Progenitor cell of endocrine pancreas (in vitro differentiated cells): Measurements from ENCODE around the gene RPS10. TPM values are rescaled to one million over a fixed set of nuclear protein-coding genes. Genes with fewer than 3 reads are reported as not detected.
A peak's percentile ranks its signal among the peaks of the same experiment; 100 is the strongest.
"Not testable (repeated sequence)": the region's sequence is repeated elsewhere in the genome, so short reads cannot be mapped to it uniquely, and the experiment has no call there.

Experiments
- DNase-seq: peaks from one replicate; pipeline ENCODE4 v3.0.0; 2021; ENCODE audit warnings: low spot score; ENCODE audit not compliant: unreplicated experiment
- H3K27ac Mint-ChIP-seq: 2 replicates; pipeline ENCODE4 v1.8.0; 2021; ENCODE audit warnings: mild to moderate bottlenecking, moderate library complexity, mixed read lengths
- H3K27me3 Mint-ChIP-seq: 2 replicates; pipeline ENCODE4 v1.8.0; 2021; ENCODE audit warnings: mixed read lengths
- H3K36me3 Mint-ChIP-seq: 2 replicates; pipeline ENCODE4 v1.8.0; 2022; ENCODE audit warnings: mixed read lengths; ENCODE audit not compliant: insufficient read depth
- H3K4me1 Mint-ChIP-seq: 2 replicates; pipeline ENCODE4 v1.8.0; 2021; ENCODE audit warnings: low read depth, mixed read lengths
- H3K4me3 Mint-ChIP-seq: 2 replicates; pipeline ENCODE4 v1.8.0; 2021; ENCODE audit warnings: low read depth, mild to moderate bottlenecking, moderate library complexity, mixed read lengths
- H3K9me3 Mint-ChIP-seq: 2 replicates; pipeline ENCODE4 v1.8.0; 2021; ENCODE audit warnings: low read depth, mixed read lengths
- CTCF ChIP-seq: fragments of 200-600 bp; sonication (generic); IDR thresholded peaks from one replicate; pipeline ENCODE4 v1.5.0; 2021; ENCODE audit warnings: antibody characterized with exemption, mild to moderate bottlenecking; ENCODE audit not compliant: unreplicated experiment
- total RNA-seq: library from RNA; stranded (reverse); gene quantifications from 2 replicates; pipeline ENCODE4 v1.2.1, GENCODE V29; 2021

RPS10 gene
- total RNA-seq, 1 donor from 2014 or later = 1,118 TPM

- Mint-ChIP-seq H3K4me1 (peaks cover 6% of the 10 kb centered on the region), H3K9me3 (no peaks in the 10 kb centered on the region), H3K27ac (no peak overlapping the region), H3K36me3 (peaks cover 13% of the 10 kb centered on the region), H3K27me3 (no peaks in the 10 kb centered on the region), H3K4me3 (no peak overlapping the region)
- no peak for DNase-seq
- no peak for TF ChIP-seq CTCF
Observed at GRCh38 chr6:34412643-34413214, 13.1 kb downstream of the RPS10 start.

GRCh38 chr6:34412016-34412415 is 13.9 kb downstream of the RPS10 start:
- H3K27ac Mint-ChIP-seq = peak overlapping the region; percentile 1
- H3K4me1 Mint-ChIP-seq = peaks cover 6% of the 10 kb centered on the region
- no peak for DNase-seq
- no peaks in the 10 kb centered on the region for H3K9me3 Mint-ChIP-seq
- no peaks in the 10 kb centered on the region for H3K27me3 Mint-ChIP-seq
- peaks cover 11% of the 10 kb centered on the region for H3K36me3 Mint-ChIP-seq
- H3K4me3 Mint-ChIP-seq = no peak overlapping the region
- TF ChIP-seq CTCF = no peak

- not testable (repeated sequence) for H3K9me3 Mint-ChIP-seq, H3K36me3 Mint-ChIP-seq, H3K4me1 Mint-ChIP-seq, H3K4me3 Mint-ChIP-seq, H3K27me3 Mint-ChIP-seq, H3K27ac Mint-ChIP-seq, DNase-seq
Observed at GRCh38 chr6:34407915-34408314, 18.0 kb downstream of the RPS10 start.

- DNase-seq = no peak
- peaks cover 5% of the 10 kb centered on the region for H3K4me1 Mint-ChIP-seq
- no peak for TF ChIP-seq CTCF
- H3K27me3 Mint-ChIP-seq = no peaks in the 10 kb centered on the region
- peaks cover 4% of the 10 kb centered on the region for H3K36me3 Mint-ChIP-seq
- no peak overlapping the region for H3K4me3 Mint-ChIP-seq
- peak overlapping the region; percentile 62 for H3K27ac Mint-ChIP-seq
- peaks cover 3% of the 10 kb centered on the region for H3K9me3 Mint-ChIP-seq
Observed at GRCh38 chr6:34396518-34396917, 29.4 kb downstream of the RPS10 start.

- Mint-ChIP-seq H3K36me3 (peaks cover 4% of the 10 kb centered on the region), H3K4me3 (peak overlapping the region; percentile 35), H3K9me3 (peaks cover 3% of the 10 kb centered on the region), H3K27ac (no peak overlapping the region), H3K27me3 (no peaks in the 10 kb centered on the region), H3K4me1 (peaks cover 5% of the 10 kb centered on the region)
- no peak for DNase-seq
- no peak for TF ChIP-seq CTCF
Observed at GRCh38 chr6:34393966-34394305, 31.9 kb downstream of the RPS10 start.

GRCh38 chr6:34393191-34393965 is 32.5 kb downstream of the RPS10 start:
- DNase-seq = no peak
- no peak for TF ChIP-seq CTCF
- H3K4me1 Mint-ChIP-seq = peaks cover 5% of the 10 kb centered on the region
- peaks cover 4% of the 10 kb centered on the region for H3K36me3 Mint-ChIP-seq
- H3K27ac Mint-ChIP-seq = no peak overlapping the region
- peaks cover 3% of the 10 kb centered on the region for H3K9me3 Mint-ChIP-seq
- H3K27me3 Mint-ChIP-seq = no peaks in the 10 kb centered on the region
- H3K4me3 Mint-ChIP-seq = peak overlapping the region; percentile 35
